GM13977 (cell line): ENCODE data around the gene CASP9.
"Not testable (repeated sequence)": the region's sequence is repeated elsewhere in the genome, so short reads cannot be mapped to it uniquely, and the experiment has no call there.

Experiments
- DNase-seq: peaks from one replicate; pipeline ENCODE4 v3.0.0; 2012; ENCODE audit warnings: low spot score
- in situ Hi-C: fragments of 300-500 bp; cut with MboI; formaldehyde crosslinking; loops from one replicate; pipeline ENCODE4 v1.12.0; 2022; ENCODE audit warnings: low sequenced_read_pairs, low pct_unique_long_range_greater_than_20kb, mixed read lengths, inconsistent platforms; ENCODE audit not compliant: unreplicated experiment
- TF ChIP-seq, protein P1 (sequence below): IDR thresholded peaks from 2 replicates; pipeline ENCODE4 v1.5.1; 2012; ENCODE audit warnings: mild to moderate bottlenecking, control low read depth; ENCODE audit not compliant: insufficient read depth; ENCODE audit errors: extremely low read depth, missing control alignments

CASP9 gene

DNA sequence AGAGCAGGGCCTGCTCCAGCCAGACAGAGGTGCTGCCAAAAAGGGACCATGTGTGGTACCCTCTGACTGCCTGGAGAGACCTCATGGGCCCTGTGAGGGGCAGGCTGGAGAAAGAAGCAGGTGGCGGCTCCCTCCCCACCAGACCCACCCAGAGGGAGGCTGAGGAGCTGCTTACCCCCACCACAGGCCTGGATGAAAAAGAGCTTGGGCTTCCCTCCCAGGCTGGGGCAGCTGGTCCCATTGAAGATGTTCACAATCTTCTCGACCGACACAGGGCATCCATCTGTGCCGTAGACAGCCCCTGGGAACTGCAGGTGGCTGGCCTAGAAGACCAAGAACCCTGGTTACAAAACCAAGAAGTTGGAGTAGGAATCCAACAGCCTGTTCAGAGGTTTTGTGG lies 19.6 kb downstream of the CASP9 start:
- no peak for DNase-seq
- in situ Hi-C loops, result no loop called here
- TF ChIP-seq, protein P1, sequence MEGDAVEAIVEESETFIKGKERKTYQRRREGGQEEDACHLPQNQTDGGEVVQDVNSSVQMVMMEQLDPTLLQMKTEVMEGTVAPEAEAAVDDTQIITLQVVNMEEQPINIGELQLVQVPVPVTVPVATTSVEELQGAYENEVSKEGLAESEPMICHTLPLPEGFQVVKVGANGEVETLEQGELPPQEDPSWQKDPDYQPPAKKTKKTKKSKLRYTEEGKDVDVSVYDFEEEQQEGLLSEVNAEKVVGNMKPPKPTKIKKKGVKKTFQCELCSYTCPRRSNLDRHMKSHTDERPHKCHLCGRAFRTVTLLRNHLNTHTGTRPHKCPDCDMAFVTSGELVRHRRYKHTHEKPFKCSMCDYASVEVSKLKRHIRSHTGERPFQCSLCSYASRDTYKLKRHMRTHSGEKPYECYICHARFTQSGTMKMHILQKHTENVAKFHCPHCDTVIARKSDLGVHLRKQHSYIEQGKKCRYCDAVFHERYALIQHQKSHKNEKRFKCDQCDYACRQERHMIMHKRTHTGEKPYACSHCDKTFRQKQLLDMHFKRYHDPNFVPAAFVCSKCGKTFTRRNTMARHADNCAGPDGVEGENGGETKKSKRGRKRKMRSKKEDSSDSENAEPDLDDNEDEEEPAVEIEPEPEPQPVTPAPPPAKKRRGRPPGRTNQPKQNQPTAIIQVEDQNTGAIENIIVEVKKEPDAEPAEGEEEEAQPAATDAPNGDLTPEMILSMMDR, result no peak

DNA sequence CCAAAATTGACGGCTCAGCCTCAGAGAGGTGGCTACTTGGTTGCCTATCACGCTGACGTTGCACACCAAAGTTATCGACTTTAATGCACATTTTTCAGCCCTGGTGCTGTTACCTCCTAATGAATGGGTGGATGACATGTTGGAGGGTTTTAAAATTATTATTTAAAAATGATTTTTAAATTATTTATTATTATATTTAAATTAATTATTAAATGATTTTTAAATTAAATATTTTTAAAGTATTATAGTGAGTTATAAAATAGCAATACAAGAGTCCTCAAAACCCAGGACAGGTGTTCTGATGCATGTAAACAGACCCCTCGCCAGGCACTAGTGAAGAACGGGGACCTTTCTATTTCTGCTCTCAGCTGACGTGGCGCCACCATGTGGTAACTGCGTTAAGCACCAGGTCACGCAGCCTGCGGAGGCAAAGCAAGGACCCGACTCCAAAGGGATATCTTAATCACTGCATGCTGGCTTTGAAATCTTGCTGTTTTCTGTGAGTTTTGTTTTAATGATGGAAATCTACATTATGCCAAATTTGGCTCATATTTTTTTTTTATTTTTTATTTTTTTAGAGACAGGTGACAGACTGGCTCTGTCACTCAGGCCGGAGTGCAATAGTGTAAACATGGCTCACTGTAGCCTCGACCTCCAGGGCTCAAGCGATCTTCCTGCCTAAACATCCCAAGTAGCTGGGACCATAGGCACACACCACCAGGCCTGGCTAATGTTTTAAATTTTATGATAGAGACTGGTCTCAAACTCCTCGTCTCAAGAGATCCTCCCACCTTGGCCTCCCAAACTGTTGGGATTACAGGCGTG lies 22.6 kb downstream of the CASP9 start:
- in situ Hi-C loops, result no loop called here
- peak; percentile 78 for DNase-seq
- TF ChIP-seq, protein P1, result peak; percentile 84

DNA sequence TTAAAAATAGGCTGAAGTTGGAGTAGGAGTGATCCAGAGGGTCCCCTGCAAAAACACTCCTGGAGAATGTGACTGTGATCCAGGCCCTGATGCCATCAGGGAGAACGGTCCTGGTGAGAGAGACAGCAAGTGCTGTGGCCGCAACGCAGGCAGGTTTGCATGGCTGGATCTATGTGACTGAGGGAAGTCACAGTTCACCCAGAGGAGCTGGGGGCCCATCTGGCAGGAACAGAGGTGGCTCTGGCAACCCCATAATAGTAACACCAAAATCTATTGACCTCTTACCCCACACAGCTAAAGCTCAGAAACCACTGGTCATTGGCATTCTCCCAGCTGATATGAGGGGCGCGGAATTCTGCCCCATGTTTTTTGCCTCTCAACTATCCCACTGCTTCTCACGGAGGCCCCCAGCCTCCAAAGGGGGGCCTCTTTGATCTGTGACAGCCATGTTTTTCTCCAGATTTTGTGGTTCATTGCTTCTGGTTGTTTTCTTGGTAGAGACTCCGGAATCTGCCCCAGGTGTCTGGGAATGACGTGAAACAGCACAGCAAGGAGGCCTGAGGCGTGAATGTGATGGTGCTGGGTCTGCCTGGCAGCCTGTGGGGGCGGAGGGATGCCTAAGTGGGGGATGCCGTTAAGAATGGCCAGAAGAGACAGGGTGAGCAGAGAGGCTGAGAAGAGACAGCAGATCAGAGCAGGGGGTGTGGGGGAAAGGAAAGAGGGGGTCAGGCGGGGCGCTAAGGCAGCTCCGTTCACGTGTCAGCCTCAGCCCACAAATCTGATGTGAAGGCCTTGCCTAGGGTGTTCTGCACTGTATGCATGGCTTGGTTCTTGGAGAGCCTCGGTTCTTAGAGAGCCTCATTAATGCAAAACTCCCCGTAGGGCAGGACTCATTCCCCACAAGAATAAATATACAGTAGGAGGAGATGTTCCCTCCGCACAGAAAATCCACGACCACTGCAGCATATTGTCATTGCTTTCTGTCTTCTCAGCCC lies 23.5 kb downstream of the CASP9 start:
- in situ Hi-C loops, result no loop called here
- DNase-seq, result no peak
- TF ChIP-seq, protein P1, result no peak

DNA sequence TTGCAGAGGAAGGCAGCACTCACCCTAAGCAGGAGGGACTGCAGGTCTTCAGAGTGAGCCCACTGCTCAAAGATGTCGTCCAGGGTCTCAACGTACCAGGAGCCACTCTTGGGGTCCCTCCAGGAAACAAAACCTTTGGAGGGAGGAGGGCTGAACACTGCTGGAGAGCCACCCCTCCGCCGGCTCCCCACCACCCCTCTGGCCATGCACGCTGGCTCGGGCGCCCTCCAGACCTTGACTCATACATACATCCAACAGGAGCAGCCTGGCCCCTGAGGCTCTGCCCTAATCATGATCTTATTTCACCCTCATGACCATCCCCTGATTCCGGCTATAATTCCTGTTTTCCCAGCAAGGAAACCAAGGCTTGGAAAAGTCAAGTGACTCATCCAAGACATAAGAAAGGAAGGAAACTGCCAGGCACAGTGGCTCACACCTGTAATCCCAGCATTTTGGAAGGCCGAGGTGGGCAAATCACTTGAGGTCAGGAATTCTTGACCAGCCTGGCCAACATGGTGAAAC lies 30.1 kb downstream of the CASP9 start:
- TF ChIP-seq, protein P1, result no peak
- in situ Hi-C loops, result no loop called here
- DNase-seq, result no peak

DNA sequence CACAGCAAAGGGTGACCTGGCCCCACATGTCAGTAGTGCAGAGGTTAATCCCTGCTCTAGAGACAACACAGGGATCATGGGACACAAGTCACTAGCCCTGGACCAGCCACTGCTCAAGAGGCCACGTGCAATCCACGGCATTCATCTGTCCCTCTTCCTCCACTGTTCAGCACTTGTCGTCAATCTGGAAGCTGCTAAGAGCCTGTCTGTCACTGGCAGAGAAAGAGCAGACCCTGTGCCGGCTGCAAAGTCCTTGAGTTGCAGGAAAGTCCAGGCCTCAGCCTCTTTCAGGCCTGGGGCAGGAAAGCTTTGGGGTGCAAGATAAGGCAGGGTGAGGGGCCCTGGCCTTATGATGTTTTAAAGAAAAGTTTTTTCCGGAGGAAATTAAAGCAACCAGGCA lies 31.4 kb downstream of the CASP9 start:
- TF ChIP-seq, protein P1, result no peak
- no peak for DNase-seq
- in situ Hi-C loops, result no loop called here

DNA sequence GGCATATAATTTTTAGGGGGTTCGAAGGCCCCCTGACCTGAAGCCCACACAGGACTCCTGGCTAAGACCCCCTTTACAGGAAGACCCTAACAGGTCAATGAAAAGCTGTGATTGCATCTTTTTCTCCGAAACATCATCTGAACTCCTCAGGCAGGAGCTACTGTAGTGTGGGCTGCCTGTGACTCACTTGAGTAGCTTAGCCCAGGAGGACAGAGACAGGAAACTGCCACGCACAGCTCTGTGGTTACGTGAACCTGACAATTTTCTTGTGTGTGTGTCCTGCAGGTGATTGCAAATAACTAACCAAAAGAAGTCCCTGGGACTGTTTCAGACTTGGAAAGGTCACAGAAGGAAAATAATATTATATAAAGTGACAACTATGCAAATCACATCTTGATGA lies 33.0 kb downstream of the CASP9 start:
- in situ Hi-C loops, DNase-seq: not testable (repeated sequence)
